MM.1S (cell line): ENCODE results near the gene UHRF1.

ENCODE experiments used
- DNase-seq: peaks from one replicate; pipeline ENCODE4 v3.0.0-alpha.2; 2015
- H2AFZ ChIP-seq: fragments of 300-600 bp; sonication (generic); 2 replicates; pipeline ENCODE4 v1.6.0; 2016; ENCODE audit warnings: antibody characterized with exemption, low read length
- H3F3A ChIP-seq: fragments of 300-600 bp; sonication (generic); 2 replicates; pipeline ENCODE4 v1.6.1; 2016; ENCODE audit warnings: mild to moderate bottlenecking, antibody characterized with exemption, low read length, moderate library complexity, mixed read lengths; ENCODE audit not compliant: insufficient read depth
- H3K27ac ChIP-seq: fragments of 300-600 bp; sonication (generic); 2 replicates; pipeline ENCODE4 v1.5.1; 2016; ENCODE audit warnings: mild to moderate bottlenecking, low read length
- H3K27me3 ChIP-seq: fragments of 300-600 bp; sonication (generic); replicated peaks from 2 replicates; pipeline ENCODE4 v1.6.0; 2016; ENCODE audit warnings: low read length; ENCODE audit not compliant: insufficient read depth
- H3K36me3 ChIP-seq: fragments of 300-600 bp; sonication (generic); replicated peaks from 2 replicates; pipeline ENCODE4 v1.6.1; 2016; ENCODE audit warnings: mild to moderate bottlenecking, low read length, mixed read lengths; ENCODE audit not compliant: insufficient read depth
- H3K4me1 ChIP-seq: fragments of 300-600 bp; sonication (generic); 2 replicates; pipeline ENCODE4 v1.6.1; 2016; ENCODE audit warnings: low read length, mixed read lengths
- H3K4me2 ChIP-seq: fragments of 300-600 bp; sonication (generic); 2 replicates; pipeline ENCODE4 v1.6.0; 2016; ENCODE audit warnings: low read depth, low read length
- H3K4me3 ChIP-seq: fragments of 300-600 bp; sonication (generic); 2 replicates; pipeline ENCODE4 v1.5.1; 2016; ENCODE audit warnings: low read length, mixed read lengths
- H3K79me2 ChIP-seq: fragments of 300-600 bp; sonication (generic); 2 replicates; pipeline ENCODE4 v1.6.1; 2016; ENCODE audit warnings: mixed run types, low read length, mixed read lengths
- H3K9ac ChIP-seq: fragments of 300-600 bp; sonication (generic); 2 replicates; pipeline ENCODE4 v1.6.1; 2016; ENCODE audit warnings: low read length, mixed read lengths
- H3K9me2 ChIP-seq: fragments of 300-600 bp; sonication (generic); replicated peaks from 2 replicates; pipeline ENCODE4 v1.6.1; 2016; ENCODE audit warnings: mild to moderate bottlenecking, low read length, mixed read lengths; ENCODE audit not compliant: insufficient read depth
- H3K9me3 ChIP-seq: fragments of 300-600 bp; sonication (generic); replicated peaks from 2 replicates; pipeline ENCODE4 v1.6.1; 2016; ENCODE audit warnings: mild to moderate bottlenecking, low read length, mixed read lengths; ENCODE audit not compliant: insufficient read depth
- H4K20me1 ChIP-seq: fragments of 300-600 bp; sonication (generic); 2 replicates; pipeline ENCODE4 v1.6.1; 2016; ENCODE audit warnings: mild to moderate bottlenecking, low read length, moderate library complexity, mixed read lengths; ENCODE audit not compliant: insufficient read depth
- CTCF ChIP-seq: fragments of 300-600 bp; sonication (generic); IDR thresholded peaks from 2 replicates; pipeline ENCODE4 v1.5.1; 2016; ENCODE audit warnings: antibody characterized with exemption, low read length, mixed read lengths
- EZH2 ChIP-seq: fragments of 300-600 bp; sonication (generic); optimal IDR thresholded peaks from 2 replicates; pipeline ENCODE3; 2017; ENCODE audit warnings: low read depth, mild to moderate bottlenecking, antibody characterized with exemption, low read length, mixed read lengths
- EZH2phosphoT487 ChIP-seq: fragments of 300-600 bp; sonication (generic); IDR thresholded peaks from 2 replicates; pipeline ENCODE4 v1.6.1; 2018; ENCODE audit warnings: antibody characterized with exemption, low read length

The UHRF1 gene

GRCh38 chr19:4957981-4958380 lies 48.7 kb downstream of the UHRF1 start:
- Histone ChIP-seq H3K4me2 (no peak overlapping the region), H3K27ac (no peak overlapping the region), H3K9me2 (no peaks in the 10 kb centered on the region), H3K27me3 (no peaks in the 10 kb centered on the region), H3K4me1 (no peaks in the 10 kb centered on the region), H3F3A (no peaks in the 10 kb centered on the region), H3K9ac (no peak overlapping the region), H3K36me3 (no peaks in the 10 kb centered on the region), H3K9me3 (no peaks in the 10 kb centered on the region), H4K20me1 (no peaks in the 10 kb centered on the region), H3K79me2 (0 out of 2 replicates have a peak, but pooled peaks cover 3% of the 10 kb centered on the region), H2AFZ (no peak overlapping the region), H3K4me3 (no peak overlapping the region)
- TF ChIP-seq EZH2phosphoT487 = no peak
- TF ChIP-seq CTCF = no peak
- TF ChIP-seq EZH2 = no peak
- no peak for DNase-seq

DNA sequence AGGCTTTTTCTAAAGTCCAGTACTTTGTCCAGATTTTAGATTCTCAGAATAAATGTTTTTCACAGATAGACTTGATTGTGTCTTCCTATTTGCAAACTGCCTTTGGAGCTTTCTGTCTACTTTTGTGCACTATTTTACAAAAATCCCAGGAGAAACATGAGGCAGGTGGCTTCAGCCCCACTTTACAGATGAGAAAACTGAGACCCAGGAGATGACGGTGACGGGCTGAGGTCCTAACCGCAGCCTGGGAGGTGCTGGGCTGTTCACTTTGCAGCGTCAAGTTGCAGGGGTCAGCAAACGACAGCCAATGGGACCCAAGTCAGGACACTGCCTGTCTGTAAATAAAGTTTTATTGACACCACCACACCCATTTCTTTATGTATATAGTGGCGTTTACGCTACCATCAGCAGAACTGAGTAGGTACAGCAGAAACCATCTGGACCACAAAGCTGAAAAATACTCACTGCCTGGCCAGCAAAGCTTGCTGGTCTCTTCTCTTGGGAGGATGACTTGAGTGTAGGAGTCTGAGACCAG lies 52.9 kb downstream of the UHRF1 start:
- H3K27ac ChIP-seq = no peak overlapping the region
- no peaks in the 10 kb centered on the region for H3K79me2 ChIP-seq
- no peaks in the 10 kb centered on the region; the same call in 1 of the 2 replicates for H3F3A ChIP-seq
- no peak overlapping the region for H3K9ac ChIP-seq
- H4K20me1 ChIP-seq = no peaks in the 10 kb centered on the region
- DNase-seq = no peak
- H3K4me1 ChIP-seq = no peaks in the 10 kb centered on the region
- no peaks in the 10 kb centered on the region for H3K27me3 ChIP-seq
- H3K36me3 ChIP-seq = no peaks in the 10 kb centered on the region
- H3K9me3 ChIP-seq = no peaks in the 10 kb centered on the region
- no peak overlapping the region for H3K4me2 ChIP-seq
- no peaks in the 10 kb centered on the region for H3K9me2 ChIP-seq
- TF ChIP-seq EZH2 (no peak), CTCF (no peak), EZH2phosphoT487 (no peak)
- no peak overlapping the region for H2AFZ ChIP-seq
- H3K4me3 ChIP-seq = no peak overlapping the region

- Histone ChIP-seq H2AFZ (no peak overlapping the region), H3K9me2 (no peaks in the 10 kb centered on the region), H3F3A (peaks cover 10% of the 10 kb centered on the region), H3K9ac (no peak overlapping the region), H4K20me1 (0 out of 2 replicates have a peak, but pooled peaks cover 3% of the 10 kb centered on the region), H3K79me2 (peaks cover 7% of the 10 kb centered on the region), H3K27ac (no peak overlapping the region), H3K27me3 (no peaks in the 10 kb centered on the region), H3K4me1 (peaks cover 4% of the 10 kb centered on the region; the same call in 1 of the 2 replicates), H3K4me2 (no peak overlapping the region), H3K9me3 (no peaks in the 10 kb centered on the region), H3K36me3 (no peaks in the 10 kb centered on the region), H3K4me3 (no peak overlapping the region)
- no peak for TF ChIP-seq EZH2
- TF ChIP-seq CTCF = no peak
- TF ChIP-seq EZH2phosphoT487 = no peak
- no peak for DNase-seq
Measured at GRCh38 chr19:4965061-4965460, 55.8 kb downstream of the UHRF1 start.
